HL-60 (cell line): ENCODE data around the gene KRT15.

Experiments used
- DNase-seq, 2 experiments: peaks; one replicate each; pipeline ENCODE4 v3.0.0-alpha.2; 2010 to 2020; ENCODE audit warnings: low read depth in 1 of 2, low spot score in 1 of 2
- H3K27ac ChIP-seq: fragments of 250-450 bp; sonication (Bioruptor Pico); replicated peaks from 2 replicates; pipeline ENCODE4 v1.5.1; 2020; ENCODE audit warnings: mild to moderate bottlenecking, moderate library complexity
- H3K27me3 ChIP-seq: fragments of 250-450 bp; sonication (Bioruptor Pico); 2 replicates; pipeline ENCODE4 v1.5.1; 2021; ENCODE audit warnings: mild to moderate bottlenecking, moderate library complexity; ENCODE audit not compliant: insufficient read depth, poor library complexity, severe bottlenecking
- H3K4me3 ChIP-seq: replicated peaks from 2 replicates; pipeline ENCODE4 v1.5.1; 2011; ENCODE audit warnings: mild to moderate bottlenecking, control low read depth, low read length; ENCODE audit not compliant: insufficient read depth
- GABPA ChIP-seq: IDR thresholded peaks from 2 replicates; pipeline ENCODE4 v1.6.1; 2012; ENCODE audit warnings: low read depth
- POLR2AphosphoS5 ChIP-seq: IDR thresholded peaks from 2 replicates; pipeline ENCODE4 v1.6.1; 2012; ENCODE audit warnings: low read depth
- SPI1 ChIP-seq: IDR thresholded peaks from 2 replicates; pipeline ENCODE4 v1.6.1; 2012; ENCODE audit warnings: low read depth, mild to moderate bottlenecking, borderline replicate concordance
- TF ChIP-seq, protein P1 (sequence below): IDR thresholded peaks from 2 replicates; pipeline ENCODE4 v1.6.1; 2012; ENCODE audit warnings: low read depth; ENCODE audit not compliant: insufficient replicate concordance
- TF ChIP-seq, protein P2 (sequence below): IDR thresholded peaks from one replicate; pipeline ENCODE4 v1.5.1; 2011; ENCODE audit warnings: low read length, control low read depth, inconsistent platforms; ENCODE audit not compliant: insufficient read depth

The KRT15 gene

DNA sequence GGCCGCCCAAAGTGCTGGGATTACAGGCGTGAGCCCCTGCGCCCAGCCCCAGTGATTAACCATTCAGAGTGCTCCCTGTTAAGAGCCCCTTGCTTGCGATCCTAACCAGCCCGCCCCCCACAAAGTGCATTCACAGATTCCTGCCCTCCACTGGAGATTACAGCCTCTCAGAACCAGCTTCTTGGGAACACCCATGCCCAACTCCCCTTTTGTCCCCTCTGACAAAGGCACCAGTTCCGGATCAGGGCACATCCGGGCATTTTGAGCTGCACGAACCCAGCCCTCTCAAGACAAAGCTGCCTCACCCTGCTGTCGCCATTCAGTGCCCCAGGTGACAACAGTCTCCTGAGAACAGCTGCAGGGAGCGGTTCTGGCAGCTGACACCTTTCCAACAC lies 10.3 kb upstream of the KRT15 start:
- TF ChIP-seq, protein P1, sequence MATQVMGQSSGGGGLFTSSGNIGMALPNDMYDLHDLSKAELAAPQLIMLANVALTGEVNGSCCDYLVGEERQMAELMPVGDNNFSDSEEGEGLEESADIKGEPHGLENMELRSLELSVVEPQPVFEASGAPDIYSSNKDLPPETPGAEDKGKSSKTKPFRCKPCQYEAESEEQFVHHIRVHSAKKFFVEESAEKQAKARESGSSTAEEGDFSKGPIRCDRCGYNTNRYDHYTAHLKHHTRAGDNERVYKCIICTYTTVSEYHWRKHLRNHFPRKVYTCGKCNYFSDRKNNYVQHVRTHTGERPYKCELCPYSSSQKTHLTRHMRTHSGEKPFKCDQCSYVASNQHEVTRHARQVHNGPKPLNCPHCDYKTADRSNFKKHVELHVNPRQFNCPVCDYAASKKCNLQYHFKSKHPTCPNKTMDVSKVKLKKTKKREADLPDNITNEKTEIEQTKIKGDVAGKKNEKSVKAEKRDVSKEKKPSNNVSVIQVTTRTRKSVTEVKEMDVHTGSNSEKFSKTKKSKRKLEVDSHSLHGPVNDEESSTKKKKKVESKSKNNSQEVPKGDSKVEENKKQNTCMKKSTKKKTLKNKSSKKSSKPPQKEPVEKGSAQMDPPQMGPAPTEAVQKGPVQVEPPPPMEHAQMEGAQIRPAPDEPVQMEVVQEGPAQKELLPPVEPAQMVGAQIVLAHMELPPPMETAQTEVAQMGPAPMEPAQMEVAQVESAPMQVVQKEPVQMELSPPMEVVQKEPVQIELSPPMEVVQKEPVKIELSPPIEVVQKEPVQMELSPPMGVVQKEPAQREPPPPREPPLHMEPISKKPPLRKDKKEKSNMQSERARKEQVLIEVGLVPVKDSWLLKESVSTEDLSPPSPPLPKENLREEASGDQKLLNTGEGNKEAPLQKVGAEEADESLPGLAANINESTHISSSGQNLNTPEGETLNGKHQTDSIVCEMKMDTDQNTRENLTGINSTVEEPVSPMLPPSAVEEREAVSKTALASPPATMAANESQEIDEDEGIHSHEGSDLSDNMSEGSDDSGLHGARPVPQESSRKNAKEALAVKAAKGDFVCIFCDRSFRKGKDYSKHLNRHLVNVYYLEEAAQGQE: no peak
- TF ChIP-seq POLR2AphosphoS5 (no peak), GABPA (no peak), SPI1 (no peak)
- TF ChIP-seq, protein P2, sequence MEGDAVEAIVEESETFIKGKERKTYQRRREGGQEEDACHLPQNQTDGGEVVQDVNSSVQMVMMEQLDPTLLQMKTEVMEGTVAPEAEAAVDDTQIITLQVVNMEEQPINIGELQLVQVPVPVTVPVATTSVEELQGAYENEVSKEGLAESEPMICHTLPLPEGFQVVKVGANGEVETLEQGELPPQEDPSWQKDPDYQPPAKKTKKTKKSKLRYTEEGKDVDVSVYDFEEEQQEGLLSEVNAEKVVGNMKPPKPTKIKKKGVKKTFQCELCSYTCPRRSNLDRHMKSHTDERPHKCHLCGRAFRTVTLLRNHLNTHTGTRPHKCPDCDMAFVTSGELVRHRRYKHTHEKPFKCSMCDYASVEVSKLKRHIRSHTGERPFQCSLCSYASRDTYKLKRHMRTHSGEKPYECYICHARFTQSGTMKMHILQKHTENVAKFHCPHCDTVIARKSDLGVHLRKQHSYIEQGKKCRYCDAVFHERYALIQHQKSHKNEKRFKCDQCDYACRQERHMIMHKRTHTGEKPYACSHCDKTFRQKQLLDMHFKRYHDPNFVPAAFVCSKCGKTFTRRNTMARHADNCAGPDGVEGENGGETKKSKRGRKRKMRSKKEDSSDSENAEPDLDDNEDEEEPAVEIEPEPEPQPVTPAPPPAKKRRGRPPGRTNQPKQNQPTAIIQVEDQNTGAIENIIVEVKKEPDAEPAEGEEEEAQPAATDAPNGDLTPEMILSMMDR: no peak
- no peak for DNase-seq
- no peak overlapping the region for H3K27ac ChIP-seq

DNA sequence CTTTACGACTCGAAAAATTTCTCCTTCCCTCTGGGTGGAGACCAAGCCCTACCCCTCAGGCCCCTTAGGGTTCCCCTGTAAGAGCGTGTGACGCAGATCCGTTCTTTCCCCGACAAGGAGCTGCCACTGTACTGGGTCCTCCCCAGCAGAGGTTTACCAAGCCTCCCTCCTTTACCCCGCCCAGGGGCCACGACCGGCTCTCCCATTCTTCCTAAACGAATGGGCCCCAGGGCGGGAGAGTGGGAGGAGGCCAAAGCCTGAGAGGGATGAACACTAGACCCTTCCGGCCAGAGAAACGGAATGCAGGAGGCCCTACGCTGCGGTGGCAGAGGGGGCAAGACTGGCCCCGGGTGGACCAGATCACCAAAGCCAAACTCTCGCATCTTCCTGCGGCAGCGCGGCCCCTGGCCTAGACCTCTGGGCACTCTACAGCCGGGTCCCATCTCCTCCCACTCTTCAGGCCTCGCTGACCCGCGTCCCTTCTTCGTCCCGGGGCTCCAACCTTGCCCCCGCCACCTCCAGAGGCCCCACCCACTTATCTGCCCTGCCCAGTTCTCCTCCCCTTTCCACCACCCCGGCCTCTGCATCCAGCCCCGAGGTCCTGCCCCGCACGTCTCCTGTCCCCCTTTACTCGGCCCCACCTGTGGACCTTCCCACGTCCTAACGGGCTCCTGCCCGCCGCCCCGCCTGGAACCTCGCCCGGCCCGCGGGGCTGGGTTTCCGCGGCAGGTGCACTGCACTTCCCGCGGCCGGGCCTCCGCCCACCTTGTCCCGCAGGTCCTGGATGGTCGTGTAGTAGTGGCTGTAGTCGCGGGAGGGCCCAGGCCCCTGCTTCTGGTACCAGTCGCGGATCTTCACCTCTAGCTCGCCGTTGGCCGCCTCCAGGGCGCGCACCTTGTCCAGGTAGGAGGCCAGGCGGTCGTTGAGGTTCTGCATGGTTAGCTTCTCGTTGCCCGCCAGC lies 8.7 kb upstream of the KRT15 start:
- DNase-seq: no peak
- TF ChIP-seq POLR2AphosphoS5 (no peak), GABPA (no peak), SPI1 (no peak)
- TF ChIP-seq, protein P1: no peak
- TF ChIP-seq, protein P2: no peak
- H3K4me3 ChIP-seq: no peak overlapping the region
- H3K27ac ChIP-seq: no peak overlapping the region
- H3K27me3 ChIP-seq: peaks cover 32% of the 10 kb centered on the region

More for the DNA sequence above, 10.3 kb upstream of the KRT15 start:
- Histone ChIP-seq H3K27me3 (peaks cover 34% of the 10 kb centered on the region), H3K4me3 (no peak overlapping the region)

DNA sequence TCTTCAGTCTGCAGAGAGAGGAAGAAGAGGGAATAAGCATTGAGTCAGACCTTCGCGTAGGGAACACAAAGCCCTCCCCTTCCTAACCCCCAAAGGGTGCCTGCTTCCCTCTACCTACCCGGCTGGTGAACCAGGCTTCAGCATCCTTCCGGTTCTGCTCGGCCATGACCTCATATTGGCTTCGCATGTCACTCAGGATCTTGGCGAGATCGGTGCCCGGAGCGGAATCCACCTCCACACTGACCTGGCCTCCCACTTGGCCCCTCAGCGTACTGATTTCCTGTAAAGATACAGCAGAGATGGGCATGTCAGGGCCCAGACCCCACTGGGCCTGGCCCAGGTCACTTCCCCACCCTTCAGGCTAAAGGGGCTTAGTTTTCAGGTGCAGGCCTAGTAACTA lies 5.6 kb upstream of the KRT15 start:
- no peak overlapping the region for H3K4me3 ChIP-seq
- no peak overlapping the region for H3K27ac ChIP-seq
- TF ChIP-seq, protein P1: no peak
- TF ChIP-seq, protein P2: no peak
- TF ChIP-seq POLR2AphosphoS5 (no peak), GABPA (no peak), SPI1 (no peak)
- DNase-seq: no peak
- H3K27me3 ChIP-seq: peaks cover 25% of the 10 kb centered on the region
